ENCODE measurements around the gene PCNX2.
A peak's percentile ranks its signal among the peaks of the same experiment; 100 is the strongest.
"Not testable (repeated sequence)": the region's sequence is repeated elsewhere in the genome, so short reads cannot be mapped to it uniquely, and the experiment has no call there.

The PCNX2 gene

DNA sequence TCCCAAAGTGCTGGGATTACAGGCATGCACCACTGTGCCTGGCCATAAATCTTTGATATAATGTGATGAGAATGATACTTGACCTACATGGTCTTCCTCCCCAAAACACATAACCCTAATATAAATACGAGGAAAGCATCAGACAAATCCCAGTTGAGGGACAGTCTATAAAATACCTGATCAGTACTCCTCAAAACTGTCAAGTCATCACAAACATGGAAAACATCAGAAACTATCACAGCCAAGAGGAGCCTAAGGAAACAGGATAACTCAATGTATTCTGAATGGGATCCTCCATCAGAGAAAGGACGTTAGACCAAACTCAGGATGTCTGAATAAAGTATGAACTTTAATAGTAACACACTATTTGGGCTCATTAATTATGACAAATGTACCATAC, 172.7 kb downstream of the PCNX2 start:
- Histone ChIP-seq H3K4me1 (ENCODE audit: control insufficient read depth in 5 of 5, insufficient read depth in 5 of 5, low read length in 5 of 5) (peaks cover 0 to 2% (median 0%) of the 10 kb centered on the region in 5 donors), H3K36me3 (ENCODE audit: control insufficient read depth in 5 of 5, insufficient read depth in 5 of 5, low read length in 5 of 5) (no peaks in the 10 kb centered on the region), H3K9me3 (ENCODE audit: control insufficient read depth in 5 of 5, low read length in 5 of 5) (no peaks in the 10 kb centered on the region), H3K4me3 (ENCODE audit: low read depth in 1 of 5, low read length in 5 of 5) (no peak overlapping the region), H3K27me3 (ENCODE audit: control insufficient read depth in 5 of 5, insufficient read depth in 4 of 5, low read length in 5 of 5) (no peaks in the 10 kb centered on the region), H3K9ac (ENCODE audit: low read length in 5 of 5) (no peak overlapping the region), H3K27ac (ENCODE audit: low read depth, low read length) (no peak overlapping the region)

- Histone ChIP-seq H3K36me3 (ENCODE audit: control insufficient read depth in 5 of 5, insufficient read depth in 5 of 5, low read length in 5 of 5) (no peaks in the 10 kb centered on the region), H3K4me1 (ENCODE audit: control insufficient read depth in 5 of 5, insufficient read depth in 5 of 5, low read length in 5 of 5) (peaks cover 0 to 2% (median 0%) of the 10 kb centered on the region in 5 donors), H3K27me3 (ENCODE audit: control insufficient read depth in 5 of 5, insufficient read depth in 4 of 5, low read length in 5 of 5) (no peaks in the 10 kb centered on the region), H3K27ac (ENCODE audit: low read depth, low read length) (no peak overlapping the region), H3K9me3 (ENCODE audit: control insufficient read depth in 5 of 5, low read length in 5 of 5) (no peaks in the 10 kb centered on the region), H3K9ac (ENCODE audit: low read length in 5 of 5) (no peak overlapping the region), H3K4me3 (ENCODE audit: low read depth in 1 of 5, low read length in 5 of 5) (no peak overlapping the region)
These were observed 173.5 kb downstream of the PCNX2 start for GRCh38 chr1:233121947-233122559.

DNA sequence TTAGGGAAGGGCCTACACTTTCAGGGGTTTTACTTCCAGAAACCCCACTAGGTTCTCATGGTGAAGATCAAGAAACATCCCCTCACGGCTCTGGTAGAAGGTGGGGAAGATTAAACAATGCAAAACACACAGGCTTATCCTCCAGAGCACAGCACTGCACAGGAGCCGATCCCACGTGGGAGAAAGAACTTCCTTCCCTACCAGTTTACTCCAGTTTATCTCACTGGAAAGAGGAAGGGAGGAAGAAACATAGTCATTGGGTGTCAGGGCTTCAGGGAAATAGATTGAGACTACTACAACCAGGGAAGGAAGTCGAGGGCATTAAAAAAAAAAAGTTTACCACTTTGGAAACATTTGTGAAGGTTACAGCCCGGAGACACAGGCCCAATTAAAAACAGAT, 180.7 kb downstream of the PCNX2 start:
- Histone ChIP-seq H3K4me1 (ENCODE audit: control insufficient read depth in 5 of 5, insufficient read depth in 5 of 5, low read length in 5 of 5) (peaks cover 9 to 30% (median 21%) of the 10 kb centered on the region in 5 donors), H3K27ac (ENCODE audit: low read depth, low read length) (peak overlapping the region; percentile 22), H3K36me3 (ENCODE audit: control insufficient read depth in 5 of 5, insufficient read depth in 5 of 5, low read length in 5 of 5) (no peaks in the 10 kb centered on the region), H3K9me3 (ENCODE audit: control insufficient read depth in 5 of 5, low read length in 5 of 5) (no peaks in the 10 kb centered on the region), H3K27me3 (ENCODE audit: control insufficient read depth in 5 of 5, insufficient read depth in 4 of 5, low read length in 5 of 5) (no peaks in the 10 kb centered on the region), H3K9ac (ENCODE audit: low read length in 5 of 5) (peak overlapping the region in 1 of 5 donors; percentile 35), H3K4me3 (ENCODE audit: low read depth in 1 of 5, low read length in 5 of 5) (no peak overlapping the region)

- Histone ChIP-seq H3K9me3 (ENCODE audit: control insufficient read depth in 5 of 5, low read length in 5 of 5) (no peaks in the 10 kb centered on the region), H3K4me1 (ENCODE audit: control insufficient read depth in 5 of 5, insufficient read depth in 5 of 5, low read length in 5 of 5) (peaks cover 9 to 30% (median 21%) of the 10 kb centered on the region in 5 donors), H3K27me3 (ENCODE audit: control insufficient read depth in 5 of 5, insufficient read depth in 4 of 5, low read length in 5 of 5) (no peaks in the 10 kb centered on the region), H3K4me3 (ENCODE audit: low read depth in 1 of 5, low read length in 5 of 5) (no peak overlapping the region), H3K9ac (ENCODE audit: low read length in 5 of 5) (no peak overlapping the region), H3K27ac (ENCODE audit: low read depth, low read length) (peak overlapping the region; percentile 55), H3K36me3 (ENCODE audit: control insufficient read depth in 5 of 5, insufficient read depth in 5 of 5, low read length in 5 of 5) (no peaks in the 10 kb centered on the region)
These were observed 181.4 kb downstream of the PCNX2 start for GRCh38 chr1:233114159-233114558.

DNA sequence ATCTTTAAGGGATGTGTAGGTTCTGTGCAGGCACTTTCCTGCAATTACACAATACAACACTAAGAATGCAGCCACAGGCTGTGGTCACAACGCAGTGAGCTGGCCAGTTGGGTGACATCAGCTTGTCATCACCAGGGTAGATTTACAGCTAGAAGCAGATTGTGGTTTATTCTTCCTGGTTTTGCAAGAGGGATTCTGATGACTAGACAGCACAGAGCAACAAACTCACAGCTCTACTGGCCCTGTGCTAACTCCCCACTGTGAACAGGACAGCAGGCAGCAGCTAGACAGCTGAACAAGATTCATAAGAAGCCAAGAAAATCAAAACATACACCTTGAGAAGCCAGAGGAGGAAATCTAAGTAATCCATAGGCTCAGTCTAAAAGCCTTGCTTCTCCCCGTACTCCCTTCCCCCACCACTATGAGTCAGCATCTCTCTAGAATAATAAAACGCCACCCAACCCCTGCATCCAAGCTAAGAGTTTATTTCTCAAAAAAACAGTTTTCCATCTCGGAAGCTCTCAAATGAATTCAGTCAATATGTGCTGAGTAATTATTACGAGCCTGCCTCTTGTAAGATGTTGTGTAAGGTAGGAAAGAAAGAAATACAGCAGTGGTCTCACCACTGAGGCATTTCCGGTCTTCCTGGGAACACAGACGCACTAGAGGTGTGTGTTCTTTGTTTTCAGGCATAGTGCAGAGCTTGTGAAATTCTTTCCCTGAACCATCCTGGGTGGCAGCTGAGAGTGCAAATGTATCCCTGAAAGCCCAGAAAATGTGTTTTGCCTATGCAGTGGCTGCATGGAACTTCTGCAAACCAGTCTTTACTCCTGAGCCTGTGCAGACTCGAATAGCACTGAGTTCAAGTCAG, 182.3 kb downstream of the PCNX2 start:
- Histone ChIP-seq H3K36me3 (ENCODE audit: control insufficient read depth in 5 of 5, insufficient read depth in 5 of 5, low read length in 5 of 5) (no peaks in the 10 kb centered on the region), H3K27me3 (ENCODE audit: control insufficient read depth in 5 of 5, insufficient read depth in 4 of 5, low read length in 5 of 5) (no peaks in the 10 kb centered on the region), H3K9ac (ENCODE audit: low read length in 5 of 5) (peak overlapping the region in 2 of 5 donors; percentile 19 to 44), H3K4me3 (ENCODE audit: low read depth in 1 of 5, low read length in 5 of 5) (peak overlapping the region; percentile 20 to 49 (median 25)), H3K27ac (ENCODE audit: low read depth, low read length) (peak overlapping the region; percentile 55), H3K4me1 (ENCODE audit: control insufficient read depth in 5 of 5, insufficient read depth in 5 of 5, low read length in 5 of 5) (peaks cover 9 to 30% (median 24%) of the 10 kb centered on the region in 5 donors), H3K9me3 (ENCODE audit: control insufficient read depth in 5 of 5, low read length in 5 of 5) (no peaks in the 10 kb centered on the region)

DNA sequence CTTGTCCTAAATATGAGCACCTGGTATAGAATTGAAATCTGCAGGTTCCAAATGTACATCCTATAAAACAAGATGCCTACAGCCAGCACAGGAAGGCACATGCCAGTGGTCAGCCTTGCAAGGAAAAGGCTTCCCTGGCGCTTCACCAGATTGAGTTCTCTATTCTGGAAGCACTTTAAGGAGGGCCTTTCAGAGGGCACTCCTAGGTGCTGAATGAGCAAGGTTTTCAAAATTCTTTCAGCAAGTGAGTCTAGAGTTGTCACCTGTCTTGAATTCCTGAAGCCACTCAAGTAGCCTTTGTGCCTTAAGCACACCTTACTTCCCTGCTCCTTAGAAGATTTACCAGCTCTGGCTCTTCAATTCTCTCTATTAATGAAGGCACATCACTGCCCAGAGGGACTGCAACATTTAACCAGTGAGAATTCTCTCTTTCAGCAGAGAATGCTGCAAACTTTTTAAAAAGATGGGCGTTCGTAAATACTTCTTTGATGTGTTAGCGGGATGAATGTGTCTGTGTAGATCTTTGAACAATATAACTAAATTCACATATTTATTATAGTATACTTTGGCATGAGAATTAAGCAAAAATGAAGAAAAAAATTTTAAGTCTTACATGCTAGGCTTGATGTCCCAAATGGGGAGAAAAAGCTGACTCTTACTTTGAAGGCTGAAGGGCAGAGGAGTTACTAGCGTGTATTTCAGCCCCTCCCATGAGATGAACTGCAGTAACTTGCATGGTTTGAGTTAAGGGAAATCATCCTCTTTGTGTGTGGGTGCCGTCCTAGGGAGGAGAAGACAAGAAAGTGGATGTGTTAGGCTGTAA, 183.1 kb downstream of the PCNX2 start:
- H3K4me1 ChIP-seq (ENCODE audit: control insufficient read depth in 5 of 5, insufficient read depth in 5 of 5, low read length in 5 of 5): peaks cover 9 to 37% (median 32%) of the 10 kb centered on the region in 5 donors
- H3K27ac ChIP-seq (ENCODE audit: low read depth, low read length): no peak overlapping the region
- no peak overlapping the region for H3K9ac ChIP-seq (ENCODE audit: low read length in 5 of 5)
- no peaks in the 10 kb centered on the region for H3K9me3 ChIP-seq (ENCODE audit: control insufficient read depth in 5 of 5, low read length in 5 of 5)
- H3K4me3 ChIP-seq (ENCODE audit: low read depth in 1 of 5, low read length in 5 of 5): peak overlapping the region in 2 of 5 donors; percentile 25 to 27
- H3K36me3 ChIP-seq (ENCODE audit: control insufficient read depth in 5 of 5, insufficient read depth in 5 of 5, low read length in 5 of 5): no peaks in the 10 kb centered on the region
- H3K27me3 ChIP-seq (ENCODE audit: control insufficient read depth in 5 of 5, insufficient read depth in 4 of 5, low read length in 5 of 5): no peaks in the 10 kb centered on the region

DNA sequence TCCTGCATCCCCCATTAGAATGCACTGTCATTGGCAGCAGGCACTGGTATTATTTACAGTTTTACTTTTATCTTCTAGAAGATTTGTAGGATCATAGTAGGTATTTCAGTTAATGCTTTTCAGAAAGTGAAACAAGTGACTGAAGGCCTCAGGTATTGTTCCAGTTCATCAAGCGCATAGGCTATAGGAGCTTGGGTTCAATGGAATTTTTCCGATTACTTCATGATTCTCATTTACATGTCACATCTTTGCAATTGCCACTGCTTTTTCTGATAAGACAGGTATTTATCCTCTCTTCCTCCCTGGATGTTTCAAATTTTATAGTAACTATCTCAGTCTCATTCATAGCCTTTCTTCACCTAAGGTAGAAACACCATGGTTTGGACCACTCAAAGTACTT, 183.8 kb downstream of the PCNX2 start:
- peaks cover 9 to 38% (median 36%) of the 10 kb centered on the region in 5 donors for H3K4me1 ChIP-seq (ENCODE audit: control insufficient read depth in 5 of 5, insufficient read depth in 5 of 5, low read length in 5 of 5)
- no peak overlapping the region for H3K9ac ChIP-seq (ENCODE audit: low read length in 5 of 5)
- no peak overlapping the region for H3K27ac ChIP-seq (ENCODE audit: low read depth, low read length)
- no peak overlapping the region for H3K4me3 ChIP-seq (ENCODE audit: low read depth in 1 of 5, low read length in 5 of 5)
- H3K36me3 ChIP-seq (ENCODE audit: control insufficient read depth in 5 of 5, insufficient read depth in 5 of 5, low read length in 5 of 5): no peaks in the 10 kb centered on the region
- H3K27me3 ChIP-seq (ENCODE audit: control insufficient read depth in 5 of 5, insufficient read depth in 4 of 5, low read length in 5 of 5): no peaks in the 10 kb centered on the region
- H3K9me3 ChIP-seq (ENCODE audit: control insufficient read depth in 5 of 5, low read length in 5 of 5): no peaks in the 10 kb centered on the region

DNA sequence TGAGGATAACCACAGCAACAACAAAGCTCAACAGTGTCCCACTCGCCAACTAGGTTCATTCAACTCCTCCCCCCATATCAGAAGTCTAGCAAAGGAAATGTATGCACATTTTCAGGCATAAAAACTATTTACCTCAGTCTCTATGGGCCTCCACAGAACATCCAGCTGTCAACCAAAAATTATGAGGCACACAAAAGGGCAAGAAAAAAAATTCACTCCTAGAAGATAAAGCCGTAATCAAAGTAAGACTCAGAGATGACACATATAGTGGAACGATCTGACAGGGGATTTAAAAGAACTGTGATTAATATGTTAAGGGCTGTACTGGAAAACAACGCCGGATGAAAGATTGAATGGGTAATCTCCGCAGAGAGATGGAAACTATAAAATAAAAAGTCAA, 186.4 kb downstream of the PCNX2 start:
- H3K27me3 ChIP-seq (ENCODE audit: control insufficient read depth in 5 of 5, insufficient read depth in 4 of 5, low read length in 5 of 5): no peaks in the 10 kb centered on the region
- no peaks in the 10 kb centered on the region for H3K9me3 ChIP-seq (ENCODE audit: control insufficient read depth in 5 of 5, low read length in 5 of 5)
- no peak overlapping the region for H3K27ac ChIP-seq (ENCODE audit: low read depth, low read length)

DNA sequence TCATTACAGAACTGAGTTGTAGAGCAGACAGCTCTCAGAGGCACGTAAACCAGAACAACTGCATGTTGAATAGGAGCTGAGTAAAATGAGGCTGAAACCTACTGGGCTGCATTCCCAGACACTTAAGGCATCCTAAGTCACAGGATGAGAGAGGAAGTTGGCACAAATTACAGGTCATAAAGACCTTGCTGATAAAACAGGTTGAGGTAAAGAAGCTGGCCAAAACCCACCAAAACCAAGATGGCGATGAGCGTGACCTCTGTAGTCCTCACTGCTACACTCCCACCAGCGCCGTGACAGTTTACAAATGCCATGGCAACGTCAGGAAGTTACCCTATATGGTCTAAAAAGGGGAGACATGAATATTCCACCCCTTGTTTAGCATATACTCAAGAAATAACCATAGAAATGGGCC, 187.8 kb downstream of the PCNX2 start:
- not testable (repeated sequence) for H3K36me3 ChIP-seq (ENCODE audit: control insufficient read depth in 5 of 5, insufficient read depth in 5 of 5, low read length in 5 of 5); H3K9me3 ChIP-seq (ENCODE audit: control insufficient read depth in 5 of 5, low read length in 5 of 5); H3K9ac ChIP-seq (ENCODE audit: low read length in 5 of 5); H3K27ac ChIP-seq (ENCODE audit: low read depth, low read length); H3K27me3 ChIP-seq (ENCODE audit: control insufficient read depth in 5 of 5, insufficient read depth in 4 of 5, low read length in 5 of 5)
- H3K4me1 ChIP-seq (ENCODE audit: control insufficient read depth in 5 of 5, insufficient read depth in 5 of 5, low read length in 5 of 5): peaks cover 0 to 22% (median 16%) of the 10 kb centered on the region in 5 donors
- H3K4me3 ChIP-seq (ENCODE audit: low read depth in 1 of 5, low read length in 5 of 5): peak overlapping the region in 1 of 5 donors; percentile 16

More for the DNA sequence above, 186.4 kb downstream of the PCNX2 start:
- Histone ChIP-seq H3K4me3 (ENCODE audit: low read depth in 1 of 5, low read length in 5 of 5) (no peak overlapping the region), H3K9ac (ENCODE audit: low read length in 5 of 5) (no peak overlapping the region), H3K36me3 (ENCODE audit: control insufficient read depth in 5 of 5, insufficient read depth in 5 of 5, low read length in 5 of 5) (no peaks in the 10 kb centered on the region), H3K4me1 (ENCODE audit: control insufficient read depth in 5 of 5, insufficient read depth in 5 of 5, low read length in 5 of 5) (peaks cover 9 to 35% (median 30%) of the 10 kb centered on the region in 5 donors)

Measured in subcutaneous abdominal adipose tissue (tissue), 5 donors.